ENCODE measurements around the gene SIRPB2. TPM values are rescaled to one million over a fixed set of nuclear protein-coding genes. Genes with fewer than 3 reads are reported as not detected.

The SIRPB2 gene
- total and polyA plus RNA-seq, 2 of the 8 experiments (the other 6 are each of a cell fraction or from before 2014, with no cell fraction given): 0.28 TPM; not detected in 1

DNA sequence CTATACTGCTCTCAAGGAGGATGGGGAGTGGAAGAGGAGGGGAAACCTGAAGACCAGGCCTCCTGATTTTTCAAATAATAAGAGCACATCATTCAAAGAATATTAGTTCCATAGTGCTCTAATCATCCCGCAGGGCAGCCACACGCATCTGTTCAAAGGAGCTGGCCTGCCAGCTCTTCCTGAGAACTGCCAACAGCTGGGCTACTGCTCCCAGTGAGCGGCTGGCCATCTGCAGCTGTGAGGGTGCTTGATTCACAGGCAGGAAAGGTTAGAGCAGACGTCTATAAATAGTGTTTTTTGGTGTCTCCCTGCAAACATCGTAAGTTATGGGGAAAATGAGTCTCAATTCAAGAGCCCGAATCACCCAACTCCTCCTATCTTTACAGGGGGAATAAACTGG lies 41.9 kb downstream of the SIRPB2 start (continued):
- TF ChIP-seq GTF2F1 (IDR thresholded peaks at IDR 0.05; ENCODE audit: borderline replicate concordance, low read depth, low read length) (no peak), NRF1 (IDR thresholded peaks at IDR 0.05; ENCODE audit: low read depth, low read length) (no peak), HDAC6 (IDR thresholded peaks at IDR 0.05; ENCODE audit: low read depth, low read length) (no peak)

Data from H1 (cell line).